Tibial artery (tissue), 4 donors: ENCODE results near the gene EXOC6B.

ENCODE experiments used
- DNase-seq, 2 donors: peaks; one replicate each; pipeline ENCODE4 v3.0.0-alpha.2; 2019
- H3K27ac ChIP-seq, 2 donors: fragments of 200-600 bp; sonication (generic) in 1 of 2; 1 replicate in 1 of 2; 2 replicates in 1 of 2; pipeline ENCODE4 v1.5.1; 2018 to 2019; ENCODE audit warnings: mild to moderate bottlenecking in 1 of 2
- H3K27me3 ChIP-seq, 2 donors: fragments of 200-600 bp; sonication (generic) in 1 of 2; one replicate each; pipeline versions ENCODE4 v1.5.1 to v1.6.0; 2016 to 2019
- H3K36me3 ChIP-seq, 3 donors: fragments of 200-600 bp; sonication (generic) in 2 of 3; one replicate each; pipeline ENCODE4 v1.5.1; 2016 to 2019; ENCODE audit warnings: mild to moderate bottlenecking in 2 of 3
- H3K4me1 ChIP-seq, 4 donors: fragments of 200-600 bp; sonication (generic) in 2 of 4; 1 replicate in 3 of 4; 2 replicates in 1 of 4; pipeline ENCODE4 v1.5.1; 2016 to 2019
- H3K4me3 ChIP-seq, 2 donors: fragments of 200-600 bp; sonication (generic) in 1 of 2; 1 replicate in 1 of 2; 2 replicates in 1 of 2; pipeline ENCODE4 v1.5.1; 2018 to 2019; ENCODE audit warnings: mild to moderate bottlenecking in 2 of 2
- H3K9me3 ChIP-seq, 3 donors: fragments of 200-600 bp; sonication (generic) in 1 of 3; one replicate each; pipeline ENCODE4 v1.5.1; 2016 to 2019
- CTCF ChIP-seq, 2 experiments: fragments of 200-600 bp in 1 of 2; fragments of 450-650 bp in 1 of 2; IDR thresholded peaks; one replicate each; pipeline ENCODE4 v1.5.1; 2017 to 2019; ENCODE audit warnings: antibody characterized with exemption in 2 of 2, mild to moderate bottlenecking in 1 of 2, moderate library complexity in 1 of 2
- intact Hi-C: fragments of 100-400 bp; cut with DNase I; formaldehyde crosslinking; loops from one replicate; pipeline ENCODE4 v1.15.0; 2023; ENCODE audit warnings: low total_unique reads

The EXOC6B gene

GRCh38 chr2:72623481-72623880, 202.4 kb downstream of the EXOC6B start:
- intact Hi-C loops = no loop called here
- H3K27ac ChIP-seq = no peak overlapping the region

GRCh38 chr2:72619626-72620025, 206.2 kb downstream of the EXOC6B start:
- intact Hi-C loops = no loop called here
- H3K4me1 ChIP-seq = no peaks in the 10 kb centered on the region
- H3K27me3 ChIP-seq = no peaks in the 10 kb centered on the region
- no peak for DNase-seq
- no peaks in the 10 kb centered on the region for H3K36me3 ChIP-seq
- H3K9me3 ChIP-seq = peaks cover 0 to 5% (median 0%) of the 10 kb centered on the region in 3 donors
- H3K4me3 ChIP-seq = no peak overlapping the region
- TF ChIP-seq CTCF (IDR thresholded peaks at IDR 0.05) = no peak
- no peak overlapping the region for H3K27ac ChIP-seq

More at GRCh38 chr2:72623481-72623880, 202.4 kb downstream of the EXOC6B start:
- TF ChIP-seq CTCF (IDR thresholded peaks at IDR 0.05) = no peak
- Histone ChIP-seq H3K27me3 (no peaks in the 10 kb centered on the region), H3K36me3 (no peaks in the 10 kb centered on the region), H3K4me1 (no peaks in the 10 kb centered on the region), H3K4me3 (no peak overlapping the region), H3K9me3 (no peaks in the 10 kb centered on the region)
- no peak for DNase-seq

- TF ChIP-seq CTCF (IDR thresholded peaks at IDR 0.05) = no peak
- intact Hi-C loops = no loop called here
- DNase-seq = no peak
- H3K4me1 ChIP-seq = no peaks in the 10 kb centered on the region
- H3K36me3 ChIP-seq = no peaks in the 10 kb centered on the region
- H3K27me3 ChIP-seq = no peaks in the 10 kb centered on the region
- H3K4me3 ChIP-seq = no peak overlapping the region
- H3K27ac ChIP-seq = no peak overlapping the region
- H3K9me3 ChIP-seq = peaks cover 0 to 5% (median 0%) of the 10 kb centered on the region in 3 donors
Observed at GRCh38 chr2:72613931-72614330, 211.9 kb downstream of the EXOC6B start.

- Histone ChIP-seq H3K27me3 (no peaks in the 10 kb centered on the region), H3K9me3 (peaks cover 0 to 5% (median 0%) of the 10 kb centered on the region in 3 donors), H3K4me3 (no peak overlapping the region), H3K27ac (no peak overlapping the region), H3K36me3 (no peaks in the 10 kb centered on the region), H3K4me1 (no peaks in the 10 kb centered on the region)
- intact Hi-C loops = no loop called here
- DNase-seq = no peak
- TF ChIP-seq CTCF (IDR thresholded peaks at IDR 0.05) = no peak
Observed at GRCh38 chr2:72612614-72613160, 213.1 kb downstream of the EXOC6B start.

GRCh38 chr2:72607189-72607588, 218.6 kb downstream of the EXOC6B start:
- H3K27ac ChIP-seq = no peak overlapping the region
- intact Hi-C loops = no loop called here
- H3K9me3 ChIP-seq = no peaks in the 10 kb centered on the region
- no peak for DNase-seq
- H3K36me3 ChIP-seq = no peaks in the 10 kb centered on the region
- H3K27me3 ChIP-seq = no peaks in the 10 kb centered on the region
- H3K4me3 ChIP-seq = no peak overlapping the region
- H3K4me1 ChIP-seq = no peaks in the 10 kb centered on the region
- TF ChIP-seq CTCF (IDR thresholded peaks at IDR 0.05) = no peak
